Astrocyte of the cerebellum (primary cell): Measurements from ENCODE around the gene APPL2.

Source experiments
- DNase-seq: peaks from one replicate; pipeline ENCODE4 v3.0.0-alpha.2; 2011; ENCODE audit warnings: low read depth
- H3K4me3 ChIP-seq: 2 replicates; pipeline ENCODE4 v1.5.1; 2011; ENCODE audit warnings: mild to moderate bottlenecking, low read depth, low read length, moderate library complexity
- in situ Hi-C: cut with HindIII; loops from 2 replicates; pipeline ENCODE4 v1.10.0; 2017; ENCODE audit warnings: low sequenced_read_pairs
- TF ChIP-seq, protein P1 (sequence below): IDR thresholded peaks from 2 replicates; pipeline ENCODE4 v1.5.1; 2012; ENCODE audit warnings: low read length, low read depth, moderate library complexity, mild to moderate bottlenecking; ENCODE audit errors: missing control alignments

Gene APPL2

DNA sequence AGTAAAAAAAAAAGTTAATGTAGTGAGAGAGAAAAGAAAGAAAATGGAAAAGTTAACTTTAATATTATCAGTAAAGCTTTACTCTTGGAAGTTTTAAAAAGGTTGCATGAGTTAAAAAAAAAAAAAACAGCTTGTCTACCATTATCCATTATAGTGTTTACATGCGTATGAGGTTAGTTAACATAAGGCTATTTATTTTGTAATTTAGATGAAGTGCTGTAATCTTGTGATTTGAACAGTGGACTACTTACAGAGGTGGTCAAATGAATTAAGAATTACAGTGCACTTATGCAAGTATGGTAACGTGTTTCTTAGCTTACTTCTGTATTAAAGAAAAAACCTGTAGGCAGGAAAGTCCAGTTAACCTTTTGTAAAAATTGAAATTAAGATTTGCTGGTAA is 97.7 kb downstream of the APPL2 start:
- in situ Hi-C loops: no loop called here
- no peak for DNase-seq
- TF ChIP-seq, protein P1, sequence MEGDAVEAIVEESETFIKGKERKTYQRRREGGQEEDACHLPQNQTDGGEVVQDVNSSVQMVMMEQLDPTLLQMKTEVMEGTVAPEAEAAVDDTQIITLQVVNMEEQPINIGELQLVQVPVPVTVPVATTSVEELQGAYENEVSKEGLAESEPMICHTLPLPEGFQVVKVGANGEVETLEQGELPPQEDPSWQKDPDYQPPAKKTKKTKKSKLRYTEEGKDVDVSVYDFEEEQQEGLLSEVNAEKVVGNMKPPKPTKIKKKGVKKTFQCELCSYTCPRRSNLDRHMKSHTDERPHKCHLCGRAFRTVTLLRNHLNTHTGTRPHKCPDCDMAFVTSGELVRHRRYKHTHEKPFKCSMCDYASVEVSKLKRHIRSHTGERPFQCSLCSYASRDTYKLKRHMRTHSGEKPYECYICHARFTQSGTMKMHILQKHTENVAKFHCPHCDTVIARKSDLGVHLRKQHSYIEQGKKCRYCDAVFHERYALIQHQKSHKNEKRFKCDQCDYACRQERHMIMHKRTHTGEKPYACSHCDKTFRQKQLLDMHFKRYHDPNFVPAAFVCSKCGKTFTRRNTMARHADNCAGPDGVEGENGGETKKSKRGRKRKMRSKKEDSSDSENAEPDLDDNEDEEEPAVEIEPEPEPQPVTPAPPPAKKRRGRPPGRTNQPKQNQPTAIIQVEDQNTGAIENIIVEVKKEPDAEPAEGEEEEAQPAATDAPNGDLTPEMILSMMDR: no peak
- no peak overlapping the region for H3K4me3 ChIP-seq
